CD14-positive monocyte (primary cell): ENCODE data around the gene AFF3. TPM values are rescaled to one million over a fixed set of nuclear protein-coding genes. Genes with fewer than 3 reads are reported as not detected.

Source experiments
- DNase-seq, 3 donors: peaks; one replicate each; pipeline ENCODE4 v3.0.0-alpha.2; 2011 to 2022
- H2AFZ ChIP-seq: 2 replicates; pipeline ENCODE4 v1.6.0; 2012; ENCODE audit warnings: mild to moderate bottlenecking, low read depth, low read length, inconsistent platforms; ENCODE audit not compliant: insufficient read depth, poor library complexity, severe bottlenecking
- H3K27ac ChIP-seq, 2 donors: 1 replicate in 1 of 2; 2 replicates in 1 of 2; pipeline ENCODE4 v1.5.1; 2012 to 2013; ENCODE audit warnings: low read length in 2 of 2, control low read depth in 1 of 2, inconsistent platforms in 1 of 2, low read depth in 1 of 2, mild to moderate bottlenecking in 1 of 2
- H3K27me3 ChIP-seq, 2 donors: one replicate each; pipeline versions ENCODE4 v1.6.0 to v1.6.1; 2011 to 2013; ENCODE audit warnings: low read length in 2 of 2; ENCODE audit not compliant: control insufficient read depth in 2 of 2, insufficient read depth in 2 of 2
- H3K36me3 ChIP-seq, 2 donors: replicated peaks in 1 of 2; 1 replicate in 1 of 2; 2 replicates in 1 of 2; pipeline versions ENCODE4 v1.5.1 to v1.6.1; 2012 to 2013; ENCODE audit warnings: low read length in 2 of 2, control low read depth in 1 of 2, inconsistent platforms in 1 of 2, mild to moderate bottlenecking in 1 of 2; ENCODE audit not compliant: insufficient read depth in 2 of 2, control insufficient read depth in 1 of 2
- H3K4me1 ChIP-seq, 2 donors: 1 replicate in 1 of 2; 2 replicates in 1 of 2; pipeline versions ENCODE4 v1.5.1 to v1.6.1; 2012 to 2013; ENCODE audit warnings: low read length in 2 of 2, control low read depth in 1 of 2, inconsistent platforms in 1 of 2, mild to moderate bottlenecking in 1 of 2, moderate library complexity in 1 of 2; ENCODE audit not compliant: insufficient read depth in 2 of 2, control insufficient read depth in 1 of 2
- H3K4me2 ChIP-seq: replicated peaks from 2 replicates; pipeline ENCODE3; 2012; ENCODE audit warnings: low read length, moderate library complexity, mild to moderate bottlenecking; ENCODE audit not compliant: poor library complexity, severe bottlenecking; ENCODE audit errors: extremely low read depth
- H3K4me3 ChIP-seq, 3 experiments: fragments of 200-600 bp in 1 of 3; sonication (generic) in 1 of 3; replicated peaks in 1 of 3; 1 replicate in 2 of 3; 2 replicates in 1 of 3; pipeline ENCODE4 v1.5.1; 2011 to 2013; ENCODE audit warnings: low read length in 3 of 3, mild to moderate bottlenecking in 3 of 3, control low read depth in 2 of 3, low read depth in 2 of 3, inconsistent platforms in 1 of 3, moderate library complexity in 1 of 3
- H3K79me2 ChIP-seq: 2 replicates; pipeline ENCODE4 v1.6.0; 2012; ENCODE audit warnings: mild to moderate bottlenecking, control low read depth, inconsistent platforms, low read length, moderate library complexity; ENCODE audit not compliant: insufficient read depth
- H3K9ac ChIP-seq: 2 replicates; pipeline ENCODE4 v1.6.0; 2017; ENCODE audit warnings: low read length, mild to moderate bottlenecking; ENCODE audit not compliant: insufficient read depth, poor library complexity, severe bottlenecking
- H3K9me3 ChIP-seq, 2 donors: replicated peaks in 1 of 2; 1 replicate in 1 of 2; 2 replicates in 1 of 2; pipeline versions ENCODE4 v1.5.1 to v1.6.1; 2012 to 2013; ENCODE audit warnings: low read length in 2 of 2, control low read depth in 1 of 2; ENCODE audit not compliant: control insufficient read depth in 1 of 2, insufficient read depth in 1 of 2
- H4K20me1 ChIP-seq: 2 replicates; pipeline ENCODE4 v1.6.0; 2012; ENCODE audit warnings: mild to moderate bottlenecking, low read length, control low read depth, moderate library complexity; ENCODE audit not compliant: insufficient read depth
- H3K27ac Mint-ChIP-seq, 7 donors: one replicate each; pipeline ENCODE4 v1.8.0; 2020; ENCODE audit warnings: mild to moderate bottlenecking in 7 of 7, mixed read lengths in 7 of 7, moderate library complexity in 6 of 7, inconsistent platforms in 2 of 7
- H3K27me3 Mint-ChIP-seq, 3 donors: one replicate each; pipeline ENCODE4 v1.8.0; 2021 to 2022; ENCODE audit warnings: low read depth in 3 of 3, mild to moderate bottlenecking in 3 of 3, mixed read lengths in 3 of 3, moderate library complexity in 3 of 3, inconsistent platforms in 1 of 3
- H3K36me3 Mint-ChIP-seq, 2 donors: one replicate each; pipeline ENCODE4 v1.8.0; 2020; ENCODE audit warnings: mixed read lengths in 2 of 2, inconsistent platforms in 1 of 2, mild to moderate bottlenecking in 1 of 2
- H3K4me1 Mint-ChIP-seq: one replicate; pipeline ENCODE4 v1.8.0; 2020; ENCODE audit warnings: mild to moderate bottlenecking, mixed read lengths
- H3K4me3 Mint-ChIP-seq, 2 donors: one replicate each; pipeline ENCODE4 v1.8.0; 2020; ENCODE audit warnings: mild to moderate bottlenecking in 2 of 2, mixed read lengths in 2 of 2, moderate library complexity in 1 of 2
- H3K9me3 Mint-ChIP-seq, 7 donors: one replicate each; pipeline ENCODE4 v1.8.0; 2020 to 2022; ENCODE audit warnings: mixed read lengths in 7 of 7, mild to moderate bottlenecking in 6 of 7, moderate library complexity in 6 of 7, inconsistent platforms in 2 of 7
- CTCF ChIP-seq: fragments of 200-600 bp; IDR thresholded peaks from one replicate; pipeline ENCODE4 v1.8.0; 2022; ENCODE audit warnings: antibody characterized with exemption, mild to moderate bottlenecking
- WGBS: methylation state at CpG from one replicate; pipeline ENCODE4 v1.1.5; 2013; ENCODE audit warnings: missing lambda C conversion rate; ENCODE audit not compliant: insufficient coverage; 5-methylcytosine and 5-hydroxymethylcytosine counted together
- intact Hi-C, 2 donors: fragments of 100-400 bp; cut with micrococcal nuclease; formaldehyde crosslinking; loops; one replicate each; pipeline versions ENCODE4 v1.15.0 to v1.15.1; 2023
- polyA plus RNA-seq, 3 donors: library from polyadenylated mRNA; depleted of rRNA in 1 of 3; unstranded in 2 of 3; stranded (reverse) in 1 of 3; fragments of 300-500 nt in 2 of 3; fragments of >200 nt in 1 of 3; fragmentation: Illumina TruSeq in 2 of 3; gene quantifications; 1 replicate in 2 of 3; 2 replicates in 1 of 3; pipeline ENCODE4 v1.2.3, GENCODE V29; 2012 to 2021

The AFF3 gene
- polyA plus RNA-seq, 3 donors, result 0.17 to 4.1 (median 0.49) TPM

- H3K9me3 Mint-ChIP-seq, result peaks cover 0 to 17% (median 3%) of the 10 kb centered on the region in 7 donors
- Histone ChIP-seq H4K20me1 (no peaks in the 10 kb centered on the region), H3K9me3 (peaks cover 0 to 3% of the 10 kb centered on the region in 2 donors), H3K27me3 (no peaks in the 10 kb centered on the region), H3K4me1 (peaks cover 3 to 4% of the 10 kb centered on the region in 2 donors), H3K4me2 (no peak overlapping the region), H3K36me3 (no peaks in the 10 kb centered on the region), H2AFZ (no peak overlapping the region), H3K9ac (no peak overlapping the region), H3K4me3 (no peak overlapping the region), H3K79me2 (no peaks in the 10 kb centered on the region), H3K27ac (no peak overlapping the region)
- TF ChIP-seq CTCF, result no peak
- WGBS, result no CpG with 5 or more reads among the region's 1 CpG
- H3K27me3 Mint-ChIP-seq, result peaks cover 0 to 3% (median 0%) of the 10 kb centered on the region in 3 donors
- no peak for DNase-seq
- H3K4me3 Mint-ChIP-seq, result no peak overlapping the region
- H3K27ac Mint-ChIP-seq, result no peak overlapping the region
- H3K4me1 Mint-ChIP-seq, result peaks cover 1% of the 10 kb centered on the region
- H3K36me3 Mint-ChIP-seq, result peaks cover 19 to 25% of the 10 kb centered on the region in 2 donors
- intact Hi-C loops, result no loop called here
Measured at GRCh38 chr2:99666256-99666655, 476.1 kb downstream of the AFF3 start.

DNA sequence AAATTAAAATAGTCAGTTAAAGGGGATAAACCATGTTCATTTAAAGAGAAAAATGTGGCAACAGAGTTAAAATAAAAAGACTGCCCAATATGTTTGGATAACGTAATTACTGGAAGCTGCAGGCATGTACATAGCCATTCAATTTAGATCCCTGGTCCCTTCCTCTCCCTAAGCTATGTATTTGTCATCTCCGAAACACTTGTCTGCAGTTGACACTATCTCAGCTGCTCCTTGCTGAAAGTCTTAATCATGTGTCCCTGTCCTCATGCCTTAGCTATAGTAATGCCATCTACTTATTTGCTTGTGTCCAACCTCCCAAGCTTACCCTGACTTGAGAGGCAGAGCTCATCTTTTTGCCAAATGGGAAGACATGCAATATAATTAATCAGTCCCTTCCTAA is 478.7 kb downstream of the AFF3 start:
- Histone ChIP-seq H3K27ac (no peak overlapping the region), H3K4me3 (no peak overlapping the region), H4K20me1 (no peaks in the 10 kb centered on the region), H3K9me3 (peaks cover 0 to 2% of the 10 kb centered on the region in 2 donors), H3K27me3 (no peaks in the 10 kb centered on the region), H3K4me2 (no peak overlapping the region), H3K36me3 (no peaks in the 10 kb centered on the region), H3K79me2 (no peaks in the 10 kb centered on the region), H2AFZ (no peak overlapping the region), H3K4me1 (peaks cover 17 to 18% of the 10 kb centered on the region in 2 donors), H3K9ac (no peak overlapping the region)
- WGBS, result 96% methylated on average over 2 of the region's 2 CpGs
- H3K27ac Mint-ChIP-seq, result peak overlapping the region in 1 of 7 donors; percentile 83
- H3K9me3 Mint-ChIP-seq, result peaks cover 0 to 14% (median 2%) of the 10 kb centered on the region in 7 donors
- no peak for TF ChIP-seq CTCF
- H3K4me1 Mint-ChIP-seq, result peaks cover 16% of the 10 kb centered on the region
- H3K36me3 Mint-ChIP-seq, result peaks cover 12 to 21% of the 10 kb centered on the region in 2 donors
- no peak overlapping the region for H3K4me3 Mint-ChIP-seq
- no peak for DNase-seq
- peaks cover 0 to 3% (median 0%) of the 10 kb centered on the region in 3 donors for H3K27me3 Mint-ChIP-seq
- intact Hi-C loops, result no loop called here
